Type B pancreatic cell (in vitro differentiated cells): ENCODE data around the gene ETFA. TPM values are rescaled to one million over a fixed set of nuclear protein-coding genes. Genes with fewer than 3 reads are reported as not detected.

Experiments used
- DNase-seq: peaks from one replicate; pipeline ENCODE4 v3.0.0; 2021; ENCODE audit warnings: mixed read lengths; ENCODE audit not compliant: unreplicated experiment; ENCODE audit errors: extremely low spot score
- H3K27ac Mint-ChIP-seq: 2 replicates; pipeline ENCODE4 v1.8.0; 2021; ENCODE audit warnings: mild to moderate bottlenecking, mixed read lengths
- H3K27me3 Mint-ChIP-seq: 2 replicates; pipeline ENCODE4 v1.8.0; 2021; ENCODE audit warnings: mixed read lengths
- H3K36me3 Mint-ChIP-seq: 2 replicates; pipeline ENCODE4 v1.8.0; 2021; ENCODE audit warnings: mixed read lengths
- H3K4me1 Mint-ChIP-seq: one replicate; pipeline ENCODE4 v1.8.0; 2021; ENCODE audit warnings: mixed read lengths; ENCODE audit not compliant: unreplicated experiment
- H3K4me3 Mint-ChIP-seq: 2 replicates; pipeline ENCODE4 v1.8.0; 2021; ENCODE audit warnings: mild to moderate bottlenecking, mixed read lengths
- H3K9me3 Mint-ChIP-seq: 2 replicates; pipeline ENCODE4 v1.8.0; 2021; ENCODE audit warnings: mixed read lengths
- total RNA-seq: library from RNA; stranded (reverse); gene quantifications from 2 replicates; pipeline ENCODE4 v1.2.1, GENCODE V29; 2021; ENCODE audit warnings: low replicate concordance
- TF ChIP-seq, protein P1 (sequence below): fragments of 200-600 bp; sonication (generic); conservative IDR thresholded peaks from 2 replicates; pipeline ENCODE4 v1.5.0; 2021; ENCODE audit warnings: antibody characterized with exemption, mild to moderate bottlenecking

Gene ETFA
- total RNA-seq, 1 donor from 2014 or later, result 149 TPM

DNA sequence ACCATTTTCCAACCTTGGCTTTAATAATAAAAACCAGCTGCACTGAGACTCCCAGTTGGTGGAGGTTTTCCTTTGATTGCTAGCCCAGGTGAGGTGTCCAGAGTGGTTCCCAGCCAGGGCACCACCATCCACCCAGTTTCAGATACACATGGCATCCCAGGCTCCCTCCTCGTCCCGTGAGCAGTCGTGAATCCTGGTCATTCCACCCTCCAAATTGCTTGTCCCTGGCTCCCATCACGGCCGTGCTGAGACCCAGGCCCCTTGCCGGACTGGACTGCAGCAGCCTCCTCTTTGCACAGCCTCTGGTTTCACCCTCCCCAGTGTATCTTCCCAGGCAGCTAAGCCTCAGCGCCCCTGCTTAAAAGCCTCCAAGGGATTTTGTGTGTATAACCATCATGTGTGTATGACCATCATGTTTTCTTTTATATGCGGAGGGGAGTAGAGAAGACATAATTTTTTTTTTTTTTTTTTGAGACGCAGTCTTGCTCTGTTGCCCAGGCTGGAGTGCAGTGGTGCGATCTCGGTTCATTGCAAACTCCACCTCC is 106.3 kb downstream of the ETFA start:
- peaks cover 10% of the 10 kb centered on the region for H3K36me3 Mint-ChIP-seq
- TF ChIP-seq, protein P1, sequence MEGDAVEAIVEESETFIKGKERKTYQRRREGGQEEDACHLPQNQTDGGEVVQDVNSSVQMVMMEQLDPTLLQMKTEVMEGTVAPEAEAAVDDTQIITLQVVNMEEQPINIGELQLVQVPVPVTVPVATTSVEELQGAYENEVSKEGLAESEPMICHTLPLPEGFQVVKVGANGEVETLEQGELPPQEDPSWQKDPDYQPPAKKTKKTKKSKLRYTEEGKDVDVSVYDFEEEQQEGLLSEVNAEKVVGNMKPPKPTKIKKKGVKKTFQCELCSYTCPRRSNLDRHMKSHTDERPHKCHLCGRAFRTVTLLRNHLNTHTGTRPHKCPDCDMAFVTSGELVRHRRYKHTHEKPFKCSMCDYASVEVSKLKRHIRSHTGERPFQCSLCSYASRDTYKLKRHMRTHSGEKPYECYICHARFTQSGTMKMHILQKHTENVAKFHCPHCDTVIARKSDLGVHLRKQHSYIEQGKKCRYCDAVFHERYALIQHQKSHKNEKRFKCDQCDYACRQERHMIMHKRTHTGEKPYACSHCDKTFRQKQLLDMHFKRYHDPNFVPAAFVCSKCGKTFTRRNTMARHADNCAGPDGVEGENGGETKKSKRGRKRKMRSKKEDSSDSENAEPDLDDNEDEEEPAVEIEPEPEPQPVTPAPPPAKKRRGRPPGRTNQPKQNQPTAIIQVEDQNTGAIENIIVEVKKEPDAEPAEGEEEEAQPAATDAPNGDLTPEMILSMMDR, result no peak
- no peak overlapping the region for H3K4me3 Mint-ChIP-seq
- H3K4me1 Mint-ChIP-seq, result peaks cover 12% of the 10 kb centered on the region
- no peaks in the 10 kb centered on the region for H3K9me3 Mint-ChIP-seq
- no peak overlapping the region for H3K27ac Mint-ChIP-seq
- H3K27me3 Mint-ChIP-seq, result no peaks in the 10 kb centered on the region
- no peak for DNase-seq

DNA sequence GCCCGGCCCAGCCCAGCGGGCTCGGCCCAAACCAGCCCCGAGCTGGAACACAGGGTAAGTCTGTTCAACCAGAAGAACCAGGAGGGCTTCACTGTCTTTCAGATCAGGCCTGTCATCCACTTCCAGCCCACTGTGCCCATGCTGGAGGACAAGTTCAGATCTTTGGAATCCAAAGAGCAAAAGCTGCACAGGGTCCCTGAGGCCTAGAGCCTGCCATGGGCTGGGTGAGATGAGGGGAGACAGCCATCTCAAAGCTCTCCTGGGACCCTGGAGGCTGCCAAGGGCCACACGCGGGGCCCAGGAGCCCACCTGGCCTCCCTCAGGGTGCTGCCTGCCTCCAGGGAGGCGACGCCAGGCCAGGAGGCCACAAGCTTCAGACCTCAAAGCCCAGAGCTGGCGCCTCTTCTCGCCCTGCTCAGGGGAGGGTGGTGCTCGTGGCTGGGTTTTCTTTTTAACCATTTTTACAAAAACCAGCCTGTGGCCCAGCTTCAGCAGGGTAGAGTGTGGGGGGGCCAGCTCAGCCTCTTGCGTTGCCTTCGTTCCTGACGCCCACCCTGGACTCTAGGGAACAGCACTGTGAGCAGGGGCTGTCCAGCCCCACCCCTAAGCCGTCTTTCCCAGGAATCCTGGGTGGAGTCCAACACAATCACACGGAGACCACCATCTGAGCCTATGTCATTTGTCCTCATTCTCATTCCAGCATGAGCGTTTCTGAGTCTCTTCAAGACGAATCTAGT is 107.0 kb downstream of the ETFA start:
- H3K4me3 Mint-ChIP-seq, result no peak overlapping the region
- TF ChIP-seq, protein P1, result no peak

DNA sequence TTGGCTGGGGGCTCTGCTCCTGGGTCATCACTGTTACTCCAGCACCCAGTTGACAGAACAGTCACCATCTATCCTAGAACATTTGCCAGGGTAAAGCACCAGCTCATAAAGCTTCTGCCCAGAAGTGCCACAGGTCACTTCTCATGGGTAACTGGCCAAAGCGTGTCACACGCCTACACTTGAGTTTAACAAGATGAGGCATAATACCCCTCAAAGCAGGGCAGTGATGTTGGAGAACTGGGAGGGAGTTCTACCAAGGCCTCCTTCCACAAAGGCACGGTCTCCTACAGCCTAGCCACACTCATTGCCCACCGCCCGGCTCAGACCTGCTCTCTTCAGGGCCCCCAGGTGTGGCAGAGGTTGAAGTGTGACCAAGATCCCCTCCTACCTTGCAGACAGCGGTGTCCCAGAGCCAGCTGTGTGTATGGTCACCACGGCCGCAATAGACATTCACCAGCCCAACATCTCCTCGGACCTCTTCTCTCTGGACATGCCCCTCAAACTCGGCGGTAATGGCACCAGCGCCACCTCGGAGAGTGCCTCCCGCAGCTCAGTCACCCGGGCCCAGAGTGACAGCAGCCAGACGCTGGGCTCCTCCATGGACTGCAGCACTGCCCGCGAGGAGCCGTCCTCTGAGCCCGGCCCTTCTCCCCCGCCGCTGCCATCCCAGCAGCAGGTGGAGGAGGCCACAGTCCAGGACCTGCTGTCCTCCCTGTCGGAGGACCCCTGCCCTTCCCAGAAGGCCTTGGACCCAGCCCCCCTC is 107.7 kb downstream of the ETFA start:
- Mint-ChIP-seq H3K4me3 (no peak overlapping the region), H3K4me1 (peaks cover 8% of the 10 kb centered on the region), H3K27me3 (no peaks in the 10 kb centered on the region), H3K27ac (no peak overlapping the region), H3K36me3 (peaks cover 3% of the 10 kb centered on the region), H3K9me3 (no peaks in the 10 kb centered on the region)
- TF ChIP-seq, protein P1, result no peak
- DNase-seq, result no peak

More for the DNA sequence above, 107.0 kb downstream of the ETFA start:
- Mint-ChIP-seq H3K9me3 (no peaks in the 10 kb centered on the region), H3K4me1 (peaks cover 8% of the 10 kb centered on the region), H3K27me3 (no peaks in the 10 kb centered on the region), H3K27ac (no peak overlapping the region), H3K36me3 (peaks cover 3% of the 10 kb centered on the region)
- DNase-seq, result no peak

DNA sequence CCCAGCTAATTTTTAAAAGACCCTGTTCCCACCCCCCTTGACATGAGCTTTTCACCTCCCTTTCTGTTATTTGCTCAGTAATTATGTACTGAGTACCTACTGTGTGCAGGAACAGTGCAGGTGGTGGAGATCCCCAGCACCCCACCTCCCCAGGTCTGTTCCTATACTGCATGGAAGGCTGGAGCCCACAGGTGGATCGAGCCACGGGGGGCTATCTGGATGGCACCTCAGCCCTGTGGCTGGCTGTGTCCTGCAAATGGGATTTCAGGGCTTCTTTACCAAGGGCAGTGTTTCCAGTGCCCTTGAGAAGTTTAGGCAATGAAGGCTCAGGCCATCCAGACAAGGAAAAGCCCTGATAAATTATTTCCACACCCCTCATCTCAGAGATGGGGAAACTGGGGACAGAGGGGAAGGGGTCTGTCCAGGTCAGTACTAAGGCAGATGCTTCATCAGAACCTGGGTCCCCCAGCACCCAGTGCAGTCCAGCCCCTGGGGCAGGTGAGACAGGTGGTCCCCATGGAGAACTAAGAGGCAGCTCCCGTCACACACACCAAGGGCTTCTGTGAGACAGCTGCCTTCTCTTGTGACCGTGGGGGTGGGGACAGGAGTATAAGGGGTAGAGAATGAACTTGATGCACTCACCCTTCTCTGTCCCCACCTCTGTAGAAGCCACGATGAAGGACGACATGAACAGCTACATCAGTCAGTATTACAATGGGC is 109.6 kb downstream of the ETFA start:
- H3K4me1 Mint-ChIP-seq, result peaks cover 4% of the 10 kb centered on the region
- no peak for DNase-seq
- no peaks in the 10 kb centered on the region for H3K9me3 Mint-ChIP-seq
- H3K36me3 Mint-ChIP-seq, result no peaks in the 10 kb centered on the region
- H3K27me3 Mint-ChIP-seq, result no peaks in the 10 kb centered on the region
- no peak overlapping the region for H3K4me3 Mint-ChIP-seq
- no peak overlapping the region for H3K27ac Mint-ChIP-seq
- TF ChIP-seq, protein P1, result no peak

DNA sequence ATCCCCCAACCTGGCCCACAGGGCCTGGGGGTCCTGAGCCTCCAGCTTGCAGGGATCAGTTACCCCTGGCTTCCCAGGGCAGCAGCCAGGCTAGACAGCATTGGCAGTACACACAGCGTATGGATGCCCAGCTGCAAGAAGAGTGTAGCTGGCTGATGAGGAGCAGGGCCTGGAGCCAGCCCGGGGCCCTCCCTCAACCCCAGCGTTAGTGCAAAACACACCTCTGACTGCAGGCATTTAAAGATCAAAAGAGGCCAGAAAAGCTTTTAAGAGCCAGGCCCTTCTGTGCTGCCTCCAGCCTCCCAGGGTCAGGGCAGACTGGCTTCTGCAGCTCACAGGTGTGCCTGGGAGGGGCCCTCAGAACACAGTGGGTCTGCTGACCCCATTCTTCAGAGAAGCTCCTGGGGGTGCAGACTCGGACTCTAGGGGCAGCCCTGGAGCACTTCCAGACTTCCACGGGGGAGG is 110.6 kb downstream of the ETFA start:
- Mint-ChIP-seq H3K36me3 (no peaks in the 10 kb centered on the region), H3K4me3 (no peak overlapping the region), H3K27me3 (no peaks in the 10 kb centered on the region), H3K9me3 (no peaks in the 10 kb centered on the region), H3K4me1 (peaks cover 9% of the 10 kb centered on the region), H3K27ac (no peak overlapping the region)
- DNase-seq, result no peak
- TF ChIP-seq, protein P1, result no peak
